Stimulated activated CD8-positive, alpha-beta memory T cell treated with anti-CD3 and anti-CD28 coated beads, Interleukin-7, amount 100 ng/mL, for 1 hour (primary cell): ENCODE measurements around the gene DUSP12.

Experiments used
- DNase-seq, 2 donors: peaks; one replicate each; pipeline ENCODE4 v3.0.0-alpha.2; 2020; ENCODE audit warnings: low read depth in 2 of 2

The DUSP12 gene

DNA sequence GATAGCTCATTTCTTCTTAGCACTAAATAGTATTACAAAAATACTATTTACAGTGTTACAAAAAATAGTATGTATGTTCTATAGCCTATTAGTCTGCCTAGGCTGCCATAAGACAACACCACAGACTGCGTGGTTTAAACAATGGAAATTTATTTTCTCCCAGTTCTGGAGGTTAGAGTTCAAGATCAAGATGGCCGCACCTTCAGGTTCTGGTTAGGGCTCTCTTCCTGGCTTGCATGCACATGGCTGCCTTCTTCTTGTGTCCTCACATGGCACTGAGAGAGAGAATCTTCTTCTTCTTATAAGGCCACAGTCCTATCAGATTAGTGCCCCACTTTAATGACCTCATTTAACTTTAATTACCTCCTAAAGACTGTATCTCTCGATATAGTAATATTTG lies 20.7 kb downstream of the DUSP12 start:
- no peak for DNase-seq

DNA sequence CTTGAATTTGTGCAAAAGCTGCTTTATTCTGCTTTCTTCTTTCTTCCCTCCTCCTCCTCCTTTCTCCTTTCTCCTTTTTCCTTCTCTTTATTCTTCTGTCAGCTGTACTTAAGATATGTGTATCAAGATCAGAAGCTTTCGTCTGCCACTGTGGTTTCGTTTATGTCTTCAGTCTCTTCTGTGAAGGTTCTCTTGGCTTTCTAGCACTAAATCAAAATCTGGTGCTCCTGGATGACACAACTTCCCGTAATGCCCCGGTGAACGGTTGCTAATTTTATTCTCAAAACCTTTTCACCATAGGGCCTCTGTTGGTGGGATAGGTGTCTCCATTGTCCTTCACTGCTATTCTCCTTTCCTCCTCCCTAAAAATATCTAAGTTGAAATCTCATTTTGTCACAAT lies 21.6 kb downstream of the DUSP12 start:
- no peak for DNase-seq

DNA sequence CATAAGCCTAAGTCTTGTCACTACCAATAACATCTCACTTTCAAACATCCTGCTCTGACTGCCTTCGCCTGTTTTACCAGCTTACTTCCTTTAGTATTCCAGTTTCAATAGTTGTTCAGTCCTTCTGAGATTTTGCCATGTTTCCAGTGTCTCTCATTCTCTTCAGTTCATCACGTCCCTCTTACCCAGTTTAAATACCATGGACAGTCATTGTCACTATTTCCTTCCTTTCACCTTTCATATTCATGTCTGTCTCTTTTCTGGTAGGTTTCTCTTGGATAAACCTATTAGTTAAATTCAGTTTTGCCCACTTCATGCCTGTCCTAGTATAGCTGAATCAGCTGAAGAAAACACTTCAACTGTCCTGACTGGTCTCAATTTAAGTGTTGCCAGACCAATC lies 22.4 kb downstream of the DUSP12 start:
- DNase-seq: no peak

DNA sequence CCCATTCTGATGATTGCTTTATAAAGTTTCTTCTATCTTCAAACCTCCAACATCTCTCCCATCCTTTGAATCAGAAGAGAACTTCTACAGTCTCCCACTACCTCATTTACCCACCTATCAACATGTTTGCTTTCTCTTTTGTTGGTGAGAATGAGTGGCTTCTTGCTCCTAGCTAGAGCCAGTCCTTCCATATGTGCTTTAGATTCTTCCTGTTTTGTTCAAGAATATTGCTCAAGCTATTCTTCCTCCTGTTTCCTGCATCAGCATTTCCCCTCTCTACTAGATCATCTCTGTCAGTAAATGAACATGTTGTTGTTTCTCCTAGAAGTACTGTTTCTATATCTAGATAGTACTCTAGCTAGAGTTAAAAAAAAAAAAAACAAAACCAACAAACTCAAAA lies 22.8 kb downstream of the DUSP12 start:
- no peak for DNase-seq

DNA sequence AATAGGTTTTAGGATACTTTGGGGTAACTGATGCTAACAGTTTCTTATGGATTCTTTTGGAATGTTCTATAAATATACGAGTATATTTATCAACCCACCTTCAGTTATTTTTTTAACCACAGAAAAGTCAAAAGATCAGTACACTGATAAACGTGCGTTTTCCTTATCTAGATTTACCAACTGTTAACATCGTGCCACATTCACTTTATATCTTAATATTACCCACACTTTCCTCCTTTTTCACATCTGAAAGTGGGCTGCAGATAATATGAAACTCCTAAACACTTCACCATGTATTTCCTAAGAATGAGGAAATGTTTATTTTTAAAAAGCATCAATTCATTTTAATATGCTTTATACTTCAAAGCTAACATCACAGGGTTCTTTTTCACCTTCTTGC lies 24.2 kb downstream of the DUSP12 start:
- DNase-seq: no peak

DNA sequence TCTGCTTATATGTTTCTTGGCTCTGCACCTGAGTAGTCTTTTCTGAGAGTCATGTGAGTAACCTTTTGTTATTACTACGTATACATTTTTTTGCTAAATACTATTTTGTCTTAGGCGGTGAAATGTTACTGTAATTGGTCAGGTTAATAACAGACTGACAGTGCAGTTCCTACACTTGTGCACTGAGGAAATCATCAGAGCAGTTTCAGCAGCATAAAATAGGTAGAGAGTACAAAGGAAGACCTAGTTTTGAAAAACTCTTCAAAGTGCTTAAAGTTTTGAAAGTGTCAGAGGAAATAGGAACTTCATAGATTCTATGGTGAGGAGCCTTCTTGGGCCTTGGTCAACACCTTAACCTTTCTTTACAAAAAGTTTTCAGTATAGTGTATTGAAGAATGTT lies 27.7 kb downstream of the DUSP12 start:
- no peak for DNase-seq

DNA sequence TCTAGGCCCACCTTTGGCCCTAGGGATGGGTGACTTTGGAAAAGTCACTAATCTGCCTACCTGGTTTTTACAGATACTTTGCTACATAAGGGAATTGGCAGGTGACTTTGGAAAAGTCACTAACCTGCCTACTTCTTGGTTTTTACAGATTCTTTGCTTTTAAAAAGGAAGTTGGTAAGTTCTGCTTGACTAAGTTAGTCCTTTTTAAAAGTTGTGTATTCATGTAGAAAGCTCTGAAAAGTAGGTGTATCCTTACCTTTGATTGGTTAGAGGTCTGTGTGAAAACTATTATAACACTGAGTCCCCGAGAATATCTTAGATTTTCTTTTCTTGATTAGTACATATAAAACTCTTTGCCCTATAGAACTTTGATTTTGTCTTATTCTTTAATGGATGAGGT lies 28.9 kb downstream of the DUSP12 start:
- DNase-seq: no peak

DNA sequence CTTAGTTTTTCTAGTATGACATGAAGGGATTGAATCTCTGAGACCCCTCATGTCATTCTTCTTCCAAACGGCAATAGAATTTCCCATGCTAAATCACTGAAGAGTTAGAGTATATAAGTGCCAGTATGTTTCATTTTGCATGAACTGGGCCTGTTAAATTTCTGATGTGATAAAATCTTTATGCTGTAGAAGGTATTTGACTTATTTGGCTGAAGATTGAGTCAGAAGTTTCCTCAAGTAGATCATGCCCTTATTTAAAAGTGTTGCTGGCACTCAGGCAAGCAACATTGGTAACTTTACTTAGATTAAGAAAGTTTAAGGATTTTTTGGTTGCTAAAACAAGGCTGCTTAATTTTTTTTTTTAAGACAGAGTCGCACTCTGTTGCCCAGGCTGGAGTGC lies 29.8 kb downstream of the DUSP12 start:
- no peak for DNase-seq

DNA sequence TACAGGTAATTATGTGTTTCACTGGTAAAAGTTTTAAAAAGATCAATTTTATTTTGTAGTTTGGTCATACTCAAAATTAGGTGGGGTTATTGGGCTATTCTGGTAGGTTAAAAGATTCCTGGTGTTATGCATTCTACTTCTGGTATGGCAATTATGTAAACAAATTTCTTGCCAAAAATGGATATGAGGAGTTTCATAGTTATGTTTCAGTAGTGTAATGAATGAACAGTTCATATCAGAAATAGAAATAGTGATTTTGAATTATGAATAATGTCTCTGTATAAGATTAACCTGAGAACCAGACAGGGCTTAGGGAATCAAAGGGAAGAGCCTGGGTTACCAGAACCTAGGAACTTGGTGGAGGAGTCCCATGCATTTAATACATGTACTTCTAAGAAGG lies 32.4 kb downstream of the DUSP12 start:
- DNase-seq: no peak

DNA sequence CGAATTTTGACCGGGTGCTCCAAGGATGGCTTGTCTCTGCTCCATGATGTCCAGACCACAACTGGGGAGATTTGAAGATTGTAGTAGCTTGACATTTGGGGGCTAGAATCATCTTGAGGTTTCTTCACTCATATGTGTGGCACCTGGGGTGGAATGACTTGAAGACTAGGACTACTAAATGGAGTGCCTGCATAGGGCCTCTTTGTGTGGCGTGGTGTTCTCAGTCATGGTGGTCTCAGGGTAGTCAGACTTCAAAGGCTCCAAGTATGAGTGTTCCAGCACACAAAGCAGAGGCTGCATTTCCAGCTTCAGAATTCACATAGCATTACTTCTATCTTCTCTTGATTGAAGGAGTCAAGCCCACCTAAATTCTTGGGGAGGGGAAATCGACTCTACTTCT lies 33.3 kb downstream of the DUSP12 start:
- DNase-seq: no peak

DNA sequence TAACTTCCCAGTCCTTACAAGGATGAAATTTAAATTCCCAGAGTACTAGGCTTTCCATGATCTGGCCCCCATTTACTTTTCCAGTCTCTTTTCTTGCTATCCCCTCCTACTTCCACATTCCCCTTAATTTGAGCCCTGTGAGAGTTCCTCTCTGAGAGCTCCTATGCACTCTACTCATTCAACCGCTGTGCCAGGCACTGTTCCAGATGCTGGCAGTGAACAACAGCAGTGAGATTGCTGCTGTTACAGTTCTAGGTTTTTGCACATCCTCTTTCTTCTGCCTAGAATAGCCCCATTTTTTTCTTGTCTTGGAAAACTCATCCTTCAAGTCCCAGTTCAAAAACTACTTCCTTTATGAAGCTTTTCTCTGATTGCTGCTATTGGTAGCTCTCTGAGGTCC lies 35.4 kb downstream of the DUSP12 start:
- DNase-seq: no peak

DNA sequence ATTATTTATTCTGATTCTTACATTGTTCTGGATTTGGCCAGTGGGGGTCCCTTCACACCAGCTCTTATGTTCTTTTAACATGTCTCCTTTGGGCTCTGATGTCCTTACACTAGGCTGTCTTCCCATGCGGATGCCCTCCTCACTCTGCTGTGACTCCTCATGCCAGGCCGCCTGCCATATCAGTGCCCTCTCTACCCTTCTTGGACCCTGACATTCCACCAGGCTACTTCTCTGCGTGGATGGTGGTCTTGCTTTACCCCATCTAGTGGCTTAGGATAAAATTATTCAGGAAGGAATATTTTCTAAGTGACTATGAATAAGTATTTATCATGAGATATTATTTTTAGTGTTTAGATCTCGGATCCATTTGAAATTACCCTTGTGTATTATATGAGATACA lies 37.8 kb downstream of the DUSP12 start:
- no peak for DNase-seq

DNA sequence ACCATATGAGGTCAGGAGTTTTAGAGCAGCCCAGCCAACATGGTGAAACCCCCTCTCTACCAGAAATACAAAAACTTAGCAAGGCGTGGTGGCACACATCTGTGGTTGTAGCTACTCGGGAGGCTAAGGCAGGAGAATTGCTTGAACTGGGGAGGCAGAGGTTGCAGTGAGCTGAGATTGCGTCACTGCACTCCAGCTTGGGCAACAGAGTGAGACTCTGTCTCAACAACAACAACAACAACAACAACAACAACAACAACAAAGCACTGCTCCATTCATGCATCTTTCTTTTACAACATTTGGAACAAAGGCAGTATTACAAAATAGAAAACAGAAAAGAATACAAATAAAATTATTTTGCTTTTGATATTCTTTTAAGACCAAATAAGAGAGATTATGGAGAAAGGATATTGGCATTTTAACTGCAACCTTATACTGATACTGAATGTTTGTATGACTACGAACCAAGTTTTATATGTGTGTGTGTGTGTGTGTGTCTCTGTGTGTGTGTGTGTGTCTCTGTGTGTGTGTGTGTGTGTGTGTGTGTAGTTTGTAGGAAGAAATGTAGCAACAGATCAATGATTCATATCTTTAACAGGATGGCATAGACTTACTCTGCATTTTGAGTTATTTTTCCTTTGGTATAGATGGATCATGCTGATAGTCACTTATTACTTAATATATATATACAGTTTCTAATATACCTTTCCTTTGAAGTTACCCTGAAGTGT lies 41.2 kb downstream of the DUSP12 start:
- no peak for DNase-seq

DNA sequence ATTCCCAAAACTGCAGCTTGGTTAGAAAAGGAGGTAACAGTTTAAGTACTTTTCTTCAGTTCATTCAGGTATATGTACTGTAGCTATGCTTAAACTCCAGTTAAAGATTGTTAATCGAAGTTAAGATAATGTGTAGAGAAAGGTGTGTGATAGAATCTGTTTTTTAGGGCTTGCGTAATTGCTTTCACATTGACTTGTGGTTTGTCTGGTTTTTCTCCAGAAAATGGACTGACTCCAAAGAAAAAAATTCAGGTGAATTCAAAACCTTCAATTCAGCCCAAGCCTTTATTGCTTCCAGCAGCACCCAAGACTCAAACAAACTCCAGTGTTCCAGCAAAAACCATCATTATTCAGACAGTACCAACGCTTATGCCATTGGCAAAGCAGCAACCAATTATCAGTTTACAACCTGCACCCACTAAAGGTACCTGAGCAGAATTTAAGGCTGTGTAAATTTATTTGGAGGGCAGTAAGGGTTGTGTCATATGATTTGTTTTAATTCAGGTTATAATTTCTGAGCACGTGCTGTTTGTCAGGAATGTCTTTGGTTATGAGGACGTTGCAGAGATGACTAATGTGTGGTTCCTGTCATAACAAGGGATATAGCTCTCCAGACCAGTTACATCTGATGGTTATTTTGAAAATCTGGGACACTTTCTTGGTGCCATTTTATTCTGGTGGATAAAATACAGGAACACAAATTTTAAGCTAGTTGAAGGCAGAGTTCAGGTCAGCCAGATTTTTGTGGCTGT lies 42.5 kb downstream of the DUSP12 start:
- no peak for DNase-seq

DNA sequence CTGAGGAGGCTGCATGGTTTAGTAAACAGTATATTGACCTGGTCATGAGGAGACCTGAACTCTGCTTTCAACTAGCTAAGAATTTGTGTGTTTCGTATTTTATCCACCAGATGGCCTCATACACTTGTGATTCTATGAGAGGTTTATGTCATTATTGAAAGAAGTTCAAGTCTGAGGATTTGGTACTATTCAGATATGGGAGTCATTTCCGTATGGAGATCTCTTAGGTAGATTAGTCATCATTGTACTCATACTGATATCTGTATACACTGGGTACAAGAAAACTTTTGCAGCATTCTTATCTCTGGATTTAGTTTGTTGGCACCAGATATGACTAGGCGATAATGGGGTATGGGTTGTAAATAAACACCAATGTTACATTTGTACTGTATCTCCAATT lies 43.2 kb downstream of the DUSP12 start:
- no peak for DNase-seq

DNA sequence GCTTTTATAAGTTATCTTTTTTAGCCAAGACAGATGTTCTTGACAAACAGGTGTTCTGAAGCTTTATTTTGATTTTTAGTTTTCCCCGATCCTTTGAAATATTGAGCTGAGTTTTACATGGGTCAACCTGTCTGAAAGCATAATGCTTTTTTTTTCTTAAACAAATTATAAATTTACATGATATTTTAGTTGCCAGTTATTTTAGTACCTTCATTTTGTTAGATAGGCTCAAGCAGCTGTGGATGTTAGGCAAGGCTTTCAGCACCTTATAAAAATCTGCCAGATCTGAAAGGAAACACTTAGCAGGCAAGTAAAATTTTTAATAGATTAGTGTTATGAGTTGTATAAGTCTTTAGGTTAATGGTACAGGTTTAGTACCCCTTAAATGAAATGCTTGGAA lies 50.2 kb downstream of the DUSP12 start:
- DNase-seq: no peak

DNA sequence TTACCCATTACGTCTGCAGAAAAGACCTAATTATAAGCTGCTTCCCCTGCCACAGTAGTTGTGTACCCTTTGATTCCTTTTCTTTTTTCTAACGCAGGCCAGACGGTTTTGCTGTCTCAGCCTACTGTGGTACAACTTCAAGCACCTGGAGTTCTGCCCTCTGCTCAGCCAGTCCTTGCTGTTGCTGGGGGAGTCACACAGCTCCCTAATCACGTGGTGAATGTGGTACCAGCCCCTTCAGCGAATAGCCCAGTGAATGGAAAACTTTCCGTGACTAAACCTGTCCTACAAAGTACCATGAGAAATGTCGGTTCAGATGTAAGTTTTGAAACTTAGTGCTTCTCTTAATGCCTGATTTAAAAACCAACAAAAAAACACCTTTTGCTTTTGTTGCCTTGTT lies 52.4 kb downstream of the DUSP12 start:
- no peak for DNase-seq

DNA sequence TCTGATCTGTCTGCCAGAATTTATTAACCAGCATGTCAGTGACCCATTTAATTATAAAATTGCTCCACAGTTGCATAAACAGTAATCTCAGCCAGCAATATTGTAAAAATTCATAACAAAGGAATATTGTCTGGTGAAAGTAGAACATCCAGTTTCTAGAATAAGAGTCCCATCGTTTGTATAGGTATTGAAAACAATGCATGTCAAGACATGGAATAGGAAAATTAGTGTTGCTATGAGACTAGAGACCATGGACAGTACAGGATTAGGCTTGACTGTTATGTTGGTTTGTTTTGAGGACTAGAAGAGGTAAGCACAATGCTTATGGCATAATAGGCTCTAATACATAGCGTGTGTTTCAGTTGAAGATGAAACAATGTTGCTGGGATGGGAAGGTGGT lies 53.6 kb downstream of the DUSP12 start:
- DNase-seq: no peak

DNA sequence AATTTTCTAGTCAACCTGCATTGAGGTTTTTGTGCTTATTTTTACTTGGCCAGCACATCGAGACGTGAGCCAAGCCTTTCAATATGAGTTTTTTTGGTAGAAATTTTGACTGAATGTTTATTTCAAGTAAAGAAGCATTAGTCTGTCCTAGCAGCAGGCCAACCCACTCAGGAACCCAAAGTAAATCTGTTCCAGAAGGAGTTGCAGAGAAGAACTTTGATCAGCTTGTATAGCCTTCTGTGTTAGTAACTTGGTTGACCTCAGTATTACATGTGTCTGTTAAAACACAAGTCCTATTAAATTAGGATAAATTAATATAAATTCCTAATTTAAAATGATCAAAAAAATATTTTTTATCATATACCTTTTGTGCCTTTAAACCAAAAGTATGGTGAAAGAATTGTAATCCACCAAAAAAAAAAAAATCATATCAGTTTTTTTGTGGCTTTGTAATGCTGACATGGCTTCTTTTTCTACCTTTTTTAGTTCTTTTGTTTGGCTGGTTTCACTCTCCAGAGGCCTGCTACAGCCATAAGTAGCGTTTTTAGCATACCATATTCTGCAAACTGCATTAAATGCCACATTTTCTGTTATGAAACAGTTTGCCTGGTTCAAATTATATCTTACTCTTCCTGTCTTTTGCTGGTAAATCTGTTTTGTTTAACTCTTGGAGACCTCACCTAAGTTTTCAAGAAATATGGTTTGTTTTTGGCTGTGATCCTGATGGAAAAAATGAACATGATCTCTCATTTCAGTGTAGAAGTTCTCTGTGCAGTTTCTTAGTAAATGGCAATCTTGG lies 56.0 kb downstream of the DUSP12 start:
- DNase-seq: no peak
